Measurements from ENCODE around the gene TM9SF2. TPM values are rescaled to one million over a fixed set of nuclear protein-coding genes. Genes with fewer than 3 reads are reported as not detected.

TM9SF2 gene
- total RNA-seq, 1 experiment from 2014 or later: 84.6 TPM

- DNase-seq (no peak), ATAC-seq (no peak)
- intact Hi-C loops (cut with micrococcal nuclease): no loop called here
- TF ChIP-seq EZH2phosphoT487 (IDR thresholded peaks at IDR 0.05; ENCODE audit: borderline replicate concordance, low read length) (no peak), EZH2 (IDR thresholded peaks at IDR 0.05; ENCODE audit: low read length, unreplicated experiment) (no peak), CTCF (conservative IDR thresholded peaks at IDR 0.05; ENCODE audit: low read depth, low read length) (no peak)
- H3K9me2 ChIP-seq (replicated peaks; ENCODE audit: low read length): no peaks in the 10 kb centered on the region
- no peaks in the 10 kb centered on the region for H3K79me2 ChIP-seq (ENCODE audit: low read length)
- no peaks in the 10 kb centered on the region for H3K27me3 ChIP-seq (ENCODE audit: low read length)
- no peaks in the 10 kb centered on the region for H3K36me3 ChIP-seq (ENCODE audit: low read depth, low read length)
- H3F3A ChIP-seq (ENCODE audit: low read length, unreplicated experiment): no peaks in the 10 kb centered on the region
- peaks cover 21% of the 10 kb centered on the region for H3K4me1 ChIP-seq (ENCODE audit: insufficient read depth, low read length)
- no peak overlapping the region for H2AFZ ChIP-seq (ENCODE audit: low read length)
- no peak overlapping the region for H3K4me2 ChIP-seq (ENCODE audit: low read length)
- no TSS peak for BruUV-seq (replicated peaks)
- H3K27ac ChIP-seq (ENCODE audit: low read length): no peak overlapping the region
- no peaks in the 10 kb centered on the region for H4K20me1 ChIP-seq (ENCODE audit: low read length)
- H3K9ac ChIP-seq (ENCODE audit: low read length): no peak overlapping the region
- ChIA-PET POLR2A (ENCODE audit: unreplicated experiment) (no interaction called here), CTCF (no interaction called here)
- H3K9me3 ChIP-seq (ENCODE audit: low read length): no peaks in the 10 kb centered on the region
- H3K4me3 ChIP-seq (ENCODE audit: low read length): no peak overlapping the region
Measured at GRCh38 chr13:99464441-99464949, 36.8 kb upstream of the TM9SF2 start.

GRCh38 chr13:99465454-99465853 lies 35.8 kb upstream of the TM9SF2 start:
- H3F3A ChIP-seq (ENCODE audit: low read length, unreplicated experiment): no peaks in the 10 kb centered on the region
- H3K4me3 ChIP-seq (ENCODE audit: low read length): no peak overlapping the region
- H3K9ac ChIP-seq (ENCODE audit: low read length): no peak overlapping the region
- DNase-seq: no peak
- H4K20me1 ChIP-seq (ENCODE audit: low read length): no peaks in the 10 kb centered on the region
- H3K4me2 ChIP-seq (ENCODE audit: low read length): no peak overlapping the region
- ATAC-seq: no peak
- H3K9me2 ChIP-seq (replicated peaks; ENCODE audit: low read length): no peaks in the 10 kb centered on the region
- TF ChIP-seq EZH2 (IDR thresholded peaks at IDR 0.05; ENCODE audit: low read length, unreplicated experiment): no peak
- no peak for TF ChIP-seq EZH2phosphoT487 (IDR thresholded peaks at IDR 0.05; ENCODE audit: borderline replicate concordance, low read length)
- no peak for TF ChIP-seq CTCF (conservative IDR thresholded peaks at IDR 0.05; ENCODE audit: low read depth, low read length)
- H3K9me3 ChIP-seq (ENCODE audit: low read length): no peaks in the 10 kb centered on the region
- no TSS peak for BruUV-seq (replicated peaks)
- H2AFZ ChIP-seq (ENCODE audit: low read length): no peak overlapping the region
- no peaks in the 10 kb centered on the region for H3K79me2 ChIP-seq (ENCODE audit: low read length)
- H3K27ac ChIP-seq (ENCODE audit: low read length): no peak overlapping the region
- H3K4me1 ChIP-seq (ENCODE audit: insufficient read depth, low read length): peaks cover 21% of the 10 kb centered on the region
- ChIA-PET CTCF (no interaction called here), POLR2A (ENCODE audit: unreplicated experiment) (no interaction called here)
- H3K36me3 ChIP-seq (ENCODE audit: low read depth, low read length): no peaks in the 10 kb centered on the region
- no peaks in the 10 kb centered on the region for H3K27me3 ChIP-seq (ENCODE audit: low read length)
- intact Hi-C loops (cut with micrococcal nuclease): no loop called here

- ChIA-PET CTCF (interaction anchor here (0.6 to 1.1 kb wide), 5 partner anchors 9 to 39 kb away, joined by 3 to 8 read pairs (median 6); no protein-coding TSS in a partner anchor), POLR2A (ENCODE audit: unreplicated experiment) (interaction anchor here (0.5 to 1.3 kb wide), 7 partner anchors 21 to 1295 kb away, joined by 3 to 12 read pairs (median 9); partner anchors contain the start of gene TM9SF2)
- ATAC-seq (peak; percentile 89), DNase-seq (peak; percentile 94)
- H2AFZ ChIP-seq (ENCODE audit: low read length): no peak overlapping the region
- H3K27me3 ChIP-seq (ENCODE audit: low read length): no peaks in the 10 kb centered on the region
- TF ChIP-seq EZH2phosphoT487 (IDR thresholded peaks at IDR 0.05; ENCODE audit: borderline replicate concordance, low read length): no peak
- TF ChIP-seq EZH2 (IDR thresholded peaks at IDR 0.05; ENCODE audit: low read length, unreplicated experiment): no peak
- TF ChIP-seq CTCF (conservative IDR thresholded peaks at IDR 0.05; ENCODE audit: low read depth, low read length): no peak
- peaks cover 33% of the 10 kb centered on the region for H3K4me1 ChIP-seq (ENCODE audit: insufficient read depth, low read length)
- H4K20me1 ChIP-seq (ENCODE audit: low read length): no peaks in the 10 kb centered on the region
- no peaks in the 10 kb centered on the region for H3K9me3 ChIP-seq (ENCODE audit: low read length)
- no peaks in the 10 kb centered on the region for H3K79me2 ChIP-seq (ENCODE audit: low read length)
- H3K9me2 ChIP-seq (replicated peaks; ENCODE audit: low read length): no peaks in the 10 kb centered on the region
- no peaks in the 10 kb centered on the region for H3F3A ChIP-seq (ENCODE audit: low read length, unreplicated experiment)
- BruUV-seq (replicated peaks): no TSS peak
- H3K4me2 ChIP-seq (ENCODE audit: low read length): peak overlapping the region; percentile 56
- H3K4me3 ChIP-seq (ENCODE audit: low read length): no peak overlapping the region
- intact Hi-C loops (cut with micrococcal nuclease): loop anchor here (1.0 to 2.0 kb wide), 2 partner anchors 31 to 35 kb away; no protein-coding TSS in a partner anchor
- H3K9ac ChIP-seq (ENCODE audit: low read length): peak overlapping the region; percentile 32; the same call in 1 of the 2 replicates
- no peaks in the 10 kb centered on the region for H3K36me3 ChIP-seq (ENCODE audit: low read depth, low read length)
- peak overlapping the region; percentile 80 for H3K27ac ChIP-seq (ENCODE audit: low read length)
Measured at GRCh38 chr13:99467764-99468163, 33.5 kb upstream of the TM9SF2 start.

Data from PC-3 (cell line).